Colon (tissue), 2 donors: Measurements from ENCODE around the gene FEZF1.

ENCODE experiments used
- FAIRE-seq: peaks from 2 replicates; lab custom pipeline; 2012; peaks lifted over from hg19 to GRCh38; lab: Jason Lieb, UNC
- donor health status: control.
- donor health status: control.

Gene FEZF1

GRCh38 chr7:122304319-122304975 lies at the start of gene FEZF1:
TSS of gene FEZF1 (minus strand) at chr7:122304750. CDS start at chr7:122304437, 313 bp downstream.
- FAIRE-seq = no peak

GRCh38 chr7:122352454-122352853 lies 47.9 kb upstream of the FEZF1 start:
- FAIRE-seq = no peak

- no peak for FAIRE-seq
Measured at GRCh38 chr7:122350701-122351100, 46.2 kb upstream of the FEZF1 start.

- no peak for FAIRE-seq
Measured at GRCh38 chr7:122344303-122344620, 39.7 kb upstream of the FEZF1 start.

DNA sequence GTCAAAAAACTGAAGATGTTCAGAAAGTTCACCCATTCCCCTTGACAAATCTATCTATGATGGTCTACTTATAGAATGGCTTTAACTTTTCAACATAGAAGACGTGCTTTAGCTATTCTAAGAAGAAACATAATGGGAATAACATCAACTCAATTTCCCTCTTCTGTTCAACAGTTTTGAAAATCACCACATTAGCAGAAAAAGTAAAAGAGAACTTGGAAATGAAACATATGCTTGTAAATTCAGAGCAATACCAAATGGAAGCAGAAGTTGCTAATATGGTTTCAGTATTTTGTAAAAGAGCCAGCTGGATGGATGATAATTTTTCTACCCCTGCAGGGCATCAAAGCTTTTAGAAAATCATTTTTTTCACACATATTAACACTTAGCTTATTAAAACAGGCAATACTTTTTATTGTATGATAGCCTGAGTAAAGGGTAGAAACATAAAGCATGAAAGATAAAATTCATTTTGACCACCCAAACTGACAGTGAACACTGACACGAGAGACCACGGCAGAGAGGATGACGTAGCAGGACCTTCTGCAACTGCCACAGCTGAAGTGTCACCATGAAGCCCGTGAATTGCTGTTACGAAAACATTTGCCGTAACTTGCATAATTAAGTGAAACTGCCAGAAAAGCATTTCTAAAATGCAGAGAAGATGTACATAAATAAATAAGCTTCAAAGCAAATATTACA lies 39.2 kb upstream of the FEZF1 start:
- FAIRE-seq = no peak

GRCh38 chr7:122340427-122340826 lies 35.9 kb upstream of the FEZF1 start:
- no peak for FAIRE-seq

DNA sequence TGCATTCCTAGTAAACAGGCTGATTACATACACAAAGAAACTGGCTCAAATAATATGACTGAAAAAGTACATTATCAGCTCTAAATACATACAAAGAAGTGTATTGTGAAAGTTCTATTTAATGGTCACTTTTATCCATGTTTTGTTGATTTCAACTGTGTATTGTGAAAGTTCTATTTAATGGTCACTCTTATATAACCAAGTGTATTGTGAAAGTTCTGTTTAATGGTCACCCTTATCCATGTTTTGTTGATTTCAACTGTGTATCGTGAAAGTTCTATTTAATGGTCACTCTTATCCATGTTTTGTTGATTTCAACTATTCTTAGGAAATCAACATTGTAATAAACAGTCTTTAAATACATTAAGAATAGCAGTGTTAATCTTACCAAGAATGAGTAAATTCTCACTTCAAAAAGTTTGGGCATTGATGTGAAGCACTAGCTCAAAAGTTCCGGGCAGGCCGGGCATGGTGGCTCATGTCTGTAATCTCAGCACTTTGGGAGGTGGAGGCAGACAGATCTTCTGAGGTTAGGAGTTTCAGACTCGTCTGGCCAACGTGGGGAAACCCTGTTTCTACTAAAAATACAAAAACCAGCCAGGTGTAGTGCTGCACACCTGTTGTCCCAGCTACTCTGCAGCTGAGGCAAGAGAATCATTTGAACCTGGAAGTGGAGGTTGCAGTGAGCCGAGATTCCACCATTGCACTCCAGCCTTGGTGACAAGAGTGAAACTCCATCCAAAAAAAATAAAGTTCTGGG lies 34.8 kb upstream of the FEZF1 start:
- no peak for FAIRE-seq

DNA sequence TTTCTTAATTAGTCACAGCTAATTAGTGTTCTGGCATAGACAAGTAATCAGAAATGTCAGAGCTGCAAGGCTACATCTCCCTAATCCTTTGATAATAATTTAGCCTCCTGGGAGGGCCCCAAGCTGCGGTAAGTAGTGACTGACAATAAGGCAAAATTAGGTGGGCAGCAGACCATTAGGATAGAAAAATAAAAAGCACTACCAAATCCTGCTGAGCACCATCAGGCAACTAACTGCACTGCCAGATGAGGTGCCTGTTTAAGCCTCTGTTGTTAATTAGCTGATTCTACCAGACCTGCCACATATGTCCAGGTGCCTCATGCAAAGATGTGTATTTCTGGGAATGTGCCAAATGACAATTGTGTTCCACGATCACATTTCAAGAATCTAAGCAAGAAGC lies 32.5 kb upstream of the FEZF1 start:
- no peak for FAIRE-seq

DNA sequence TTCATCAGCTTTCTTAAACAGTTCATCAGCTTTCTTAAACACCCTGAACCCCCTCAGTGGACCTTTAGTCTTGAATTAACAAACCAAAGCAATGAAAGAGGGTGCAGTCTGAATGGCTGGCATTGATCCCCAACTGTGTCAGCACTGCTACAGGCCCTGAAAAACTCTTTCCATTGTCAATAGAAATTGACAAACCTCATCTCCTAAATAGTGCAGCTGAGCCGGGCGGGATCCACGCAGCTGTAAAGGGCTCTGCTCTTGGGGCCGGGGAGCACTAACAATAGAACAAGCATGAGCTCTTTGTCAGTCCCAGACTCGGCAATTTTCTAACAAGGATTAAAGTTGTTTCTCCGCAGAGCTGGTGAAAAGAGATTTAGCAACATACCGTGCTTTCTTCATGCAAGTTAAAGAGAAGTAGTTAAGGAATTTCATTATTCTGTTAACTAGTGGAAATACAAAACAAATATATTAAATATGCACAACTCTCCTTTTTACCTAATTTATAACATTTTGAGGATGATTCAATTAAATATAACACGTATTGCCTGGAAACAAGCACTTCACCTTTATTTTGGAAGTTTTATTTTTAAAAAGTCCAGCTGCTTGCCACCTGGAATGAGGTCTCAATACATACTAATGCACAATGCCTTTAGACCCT lies 24.7 kb upstream of the FEZF1 start:
- FAIRE-seq = no peak

- no peak for FAIRE-seq
Measured at GRCh38 chr7:122327969-122328368, 23.4 kb upstream of the FEZF1 start.

DNA sequence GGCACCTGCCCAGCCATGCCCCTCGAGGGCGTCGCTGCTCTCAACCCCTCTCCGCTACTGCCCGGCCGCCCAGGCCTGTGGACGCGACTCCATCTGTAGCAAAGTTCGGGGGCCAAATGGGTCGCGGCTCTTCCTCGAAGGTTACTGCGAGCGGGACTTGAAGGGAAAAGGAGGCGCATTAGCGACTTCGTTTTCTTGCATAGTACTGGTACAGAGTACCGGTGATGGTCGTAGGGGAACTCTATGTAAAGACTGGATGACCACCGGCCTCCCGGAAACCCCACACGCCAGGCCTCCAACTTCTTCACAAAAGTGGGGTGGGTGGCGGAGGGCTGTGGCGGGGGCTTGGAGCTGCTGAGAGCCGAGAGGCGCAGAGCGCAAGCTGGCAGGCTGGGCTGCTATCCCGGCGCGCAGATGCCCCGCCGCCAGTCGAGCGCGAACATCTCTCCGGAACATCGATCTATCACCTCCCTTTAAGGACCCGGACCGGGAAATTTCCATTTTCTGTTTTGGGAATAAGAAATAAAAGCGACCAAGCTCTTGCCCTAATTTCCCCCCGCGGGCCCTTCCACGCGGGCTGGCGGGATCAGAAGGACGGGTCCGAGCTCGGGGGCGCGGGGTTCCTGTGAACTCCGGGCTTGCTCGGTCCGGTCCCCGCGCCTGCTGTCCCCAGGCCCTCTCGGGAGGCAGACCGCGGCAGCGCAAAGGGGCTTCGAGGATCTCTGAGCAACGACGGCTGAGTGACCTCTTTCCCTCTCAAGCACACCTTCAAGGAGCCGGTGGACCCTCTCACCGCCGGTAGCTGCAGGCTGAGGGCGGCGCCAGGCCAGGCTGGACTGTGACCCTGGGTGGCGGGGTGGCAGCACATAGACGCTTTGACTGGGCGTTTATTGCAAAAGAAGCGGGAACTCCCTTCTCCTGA lies 12.2 kb upstream of the FEZF1 start:
- FAIRE-seq = no peak

GRCh38 chr7:122315507-122316466 lies 11.2 kb upstream of the FEZF1 start:
- FAIRE-seq = no peak

- FAIRE-seq = no peak
Measured at GRCh38 chr7:122314284-122314683, 9.7 kb upstream of the FEZF1 start.

- no peak for FAIRE-seq
Measured at GRCh38 chr7:122312789-122313188, 8.2 kb upstream of the FEZF1 start.

DNA sequence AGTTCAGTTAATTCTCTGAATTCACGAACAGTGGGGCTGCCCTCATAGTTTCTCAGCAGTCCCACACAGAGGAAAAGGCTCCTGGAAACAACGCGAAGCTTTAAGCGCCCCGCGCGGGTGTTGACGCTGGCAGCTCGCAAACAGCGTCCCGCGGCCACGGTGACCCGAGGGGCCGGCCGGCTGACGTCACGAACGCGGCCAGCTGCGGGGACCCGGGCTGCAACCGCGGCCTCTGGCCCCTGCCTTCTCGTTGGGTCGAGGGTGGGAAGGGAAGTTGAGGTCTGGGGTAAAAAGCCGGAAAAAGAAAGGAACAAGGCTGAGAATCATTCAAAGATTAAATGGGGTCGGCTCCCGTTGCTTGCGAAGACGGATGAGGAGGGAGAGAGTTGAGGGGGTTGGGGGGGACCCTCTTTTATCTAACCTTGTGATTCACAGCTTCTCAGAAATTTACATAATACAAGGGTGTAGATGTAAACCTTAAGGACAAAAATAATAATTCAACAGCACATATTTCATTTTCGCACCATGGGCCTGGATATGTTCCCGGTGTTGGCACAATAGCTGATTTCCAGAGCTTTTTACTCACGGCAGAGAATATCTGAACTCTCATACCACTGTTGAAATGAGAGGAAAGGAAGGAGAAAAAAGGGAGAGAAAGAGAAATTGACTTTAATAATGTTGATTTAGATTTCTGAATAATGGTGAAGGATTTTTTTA lies 7.3 kb upstream of the FEZF1 start:
- no peak for FAIRE-seq

GRCh38 chr7:122311050-122311700 lies 6.6 kb upstream of the FEZF1 start:
- FAIRE-seq = no peak

DNA sequence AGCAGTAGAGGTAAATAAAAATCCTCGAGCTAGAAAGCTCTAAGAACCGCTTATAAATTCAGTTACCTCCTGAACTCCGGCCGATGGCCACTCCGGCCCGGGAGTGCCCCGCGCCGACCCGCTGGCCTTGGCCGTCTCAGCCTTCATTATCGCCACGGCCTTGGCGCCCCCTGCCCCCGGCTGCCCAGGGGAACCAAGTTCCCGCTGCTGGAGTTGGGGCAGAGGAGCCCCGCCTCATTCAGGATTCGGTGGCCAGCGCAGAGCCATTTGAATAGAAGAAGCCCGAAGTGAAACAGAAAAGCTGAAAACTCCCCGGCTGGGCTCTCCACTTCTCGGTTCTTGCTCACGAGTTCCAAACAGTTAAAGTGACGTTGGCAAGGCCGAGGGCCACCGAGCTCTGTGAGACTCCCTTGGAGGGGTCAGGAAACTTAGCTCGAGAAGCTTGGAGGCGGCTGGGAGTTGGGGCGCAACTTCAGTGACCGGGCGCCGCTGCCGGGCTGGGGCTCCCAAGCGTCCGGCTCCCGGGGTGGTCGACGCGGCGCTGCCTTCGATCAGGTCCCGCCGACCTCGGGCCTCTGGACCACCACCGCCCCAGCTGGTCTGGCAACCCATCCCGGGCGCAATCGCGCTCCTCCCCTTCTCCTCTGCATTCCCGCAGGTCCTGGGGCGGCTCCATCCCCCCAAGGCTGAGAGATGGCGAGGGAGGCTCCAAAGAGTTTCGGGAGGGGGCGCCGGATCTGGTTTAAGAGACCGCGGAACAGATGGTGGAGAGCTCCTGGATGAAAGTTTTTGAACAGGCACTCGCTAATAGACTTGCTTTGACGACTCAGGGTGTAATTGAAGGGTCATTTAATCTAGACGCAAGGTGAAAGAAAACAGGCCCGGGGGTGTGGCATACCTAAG lies 5.8 kb upstream of the FEZF1 start:
- no peak for FAIRE-seq

GRCh38 chr7:122309421-122309820 lies 4.9 kb upstream of the FEZF1 start:
- no peak for FAIRE-seq
